GM12892 (cell line): Measurements from ENCODE around the gene MXI1.

Source experiments
- POLR2A ChIP-seq: IDR thresholded peaks from 2 replicates; pipeline ENCODE4 v1.6.1; 2011; ENCODE audit warnings: low read depth, low read length, control low read depth
- POLR2AphosphoS5 ChIP-seq: IDR thresholded peaks from 2 replicates; pipeline ENCODE4 v1.6.1; 2011; ENCODE audit warnings: low read depth, low read length, control low read depth

DNA sequence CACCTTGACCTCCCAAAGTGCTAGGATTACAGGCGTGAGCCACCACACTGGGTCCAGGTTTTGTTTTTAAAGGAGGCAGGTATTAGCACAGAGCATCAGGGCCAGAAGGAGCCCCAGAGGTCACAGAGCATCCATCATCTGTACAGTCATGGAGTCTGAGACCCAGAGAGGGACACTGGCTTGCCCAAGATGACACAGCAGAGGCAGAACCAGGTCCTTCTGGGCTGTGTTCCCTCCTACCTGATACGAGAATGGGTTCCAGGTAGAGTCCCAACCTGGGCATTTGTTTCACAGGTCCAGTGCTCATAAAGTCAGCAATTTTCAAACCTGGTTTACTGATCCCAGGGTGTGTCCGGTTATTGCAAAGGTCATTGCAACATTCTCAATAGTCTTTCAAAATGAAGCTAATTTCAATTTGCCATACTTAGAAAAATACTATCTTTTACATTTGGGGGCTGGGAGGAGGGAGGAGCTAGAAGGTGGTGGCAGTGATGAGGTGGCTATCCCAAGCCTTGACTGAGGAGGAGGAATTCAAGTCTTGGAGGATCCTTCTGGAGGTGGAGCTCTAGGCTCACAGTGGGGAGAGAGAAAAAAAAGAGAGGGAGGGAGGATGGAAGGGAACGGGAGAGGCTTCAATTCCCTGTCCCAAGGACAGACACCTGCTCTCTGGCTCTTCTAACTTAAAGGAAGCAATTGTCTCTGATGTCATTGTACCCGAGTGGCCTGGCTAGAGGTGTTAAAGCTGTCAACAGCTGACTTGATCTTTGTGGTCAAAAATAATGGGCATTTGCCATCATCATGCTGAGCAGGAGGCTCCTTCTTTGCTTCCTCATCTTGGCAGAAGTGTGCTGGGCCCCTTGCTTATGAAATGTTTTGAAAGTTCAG is 8.1 kb downstream of the MXI1 start:
- TF ChIP-seq POLR2A, result no peak
- TF ChIP-seq POLR2AphosphoS5, result no peak
